Mesenteric fat pad (tissue), 1 donor: Measurements from ENCODE around the gene DCTPP1. TPM values are rescaled to one million over a fixed set of nuclear protein-coding genes. Genes with fewer than 3 reads are reported as not detected.

Experiments
- DNase-seq: peaks from one replicate; pipeline ENCODE4 v3.0.0-alpha.2; 2020; ENCODE audit warnings: low spot score
- total RNA-seq: library from RNA; stranded (reverse); fragmentation: NEBNext Ultra II Directional; extraction: Animal tissue kit (Norgen Biotek cat#: 25700); gene quantifications from one replicate; pipeline ENCODE4 v1.2.1, GENCODE V29; 2021
- donor health status: DM: yes; HTN: yes; CAD: no.

Gene DCTPP1
- total RNA-seq, 1 donor from 2014 or later = 26.8 TPM

DNA sequence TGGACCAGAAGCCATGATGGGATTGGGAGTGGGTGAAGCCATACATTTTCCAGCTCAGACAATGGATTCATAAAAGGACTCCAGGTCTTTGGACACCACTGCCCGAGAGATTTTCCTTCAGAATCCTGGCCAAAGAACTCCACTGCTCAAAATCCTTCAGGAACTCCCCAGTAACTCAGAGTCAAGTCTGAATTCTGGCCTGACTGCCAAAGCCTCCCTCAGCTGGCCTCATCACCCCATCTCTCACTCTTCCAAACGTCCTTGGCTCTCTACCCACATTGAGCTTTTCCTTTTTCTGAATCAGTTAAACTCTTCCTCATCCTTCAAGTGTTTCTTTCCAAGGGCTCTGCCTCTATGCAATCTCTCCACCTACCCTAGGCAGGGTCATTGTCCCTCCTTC is 46.3 kb downstream of the DCTPP1 start:
- DNase-seq = no peak

- DNase-seq = no peak
Measured at GRCh38 chr16:30382111-30382881, 47.5 kb downstream of the DCTPP1 start, which contains the start of gene SEPTIN1. SEPTIN1 (minus strand) TSS chr16:30382561; CDS start chr16:30382542, 19 bp downstream.

- no peak for DNase-seq
Measured at GRCh38 chr16:30381291-30382041, 48.4 kb downstream of the DCTPP1 start.

DNA sequence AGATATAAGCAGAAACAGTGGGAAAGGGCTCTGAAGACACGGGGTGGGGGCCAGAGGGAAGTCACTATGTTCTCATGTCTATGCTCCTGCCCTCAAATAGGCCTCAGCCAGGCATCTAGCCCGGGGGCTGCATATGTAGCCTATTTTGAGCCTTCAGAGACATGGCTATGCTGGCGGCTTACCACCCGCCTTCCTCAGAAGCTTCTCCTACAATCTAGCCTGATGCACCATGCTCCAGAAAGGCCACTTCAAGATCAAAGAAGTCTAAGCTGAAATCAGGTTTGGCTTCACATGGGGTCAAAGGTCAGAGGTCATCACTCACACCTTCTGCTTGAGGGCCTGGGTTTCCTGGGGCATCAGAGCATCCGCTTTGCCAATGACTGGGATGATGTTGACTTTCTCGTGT is 49.0 kb downstream of the DCTPP1 start:
- no peak for DNase-seq

DNA sequence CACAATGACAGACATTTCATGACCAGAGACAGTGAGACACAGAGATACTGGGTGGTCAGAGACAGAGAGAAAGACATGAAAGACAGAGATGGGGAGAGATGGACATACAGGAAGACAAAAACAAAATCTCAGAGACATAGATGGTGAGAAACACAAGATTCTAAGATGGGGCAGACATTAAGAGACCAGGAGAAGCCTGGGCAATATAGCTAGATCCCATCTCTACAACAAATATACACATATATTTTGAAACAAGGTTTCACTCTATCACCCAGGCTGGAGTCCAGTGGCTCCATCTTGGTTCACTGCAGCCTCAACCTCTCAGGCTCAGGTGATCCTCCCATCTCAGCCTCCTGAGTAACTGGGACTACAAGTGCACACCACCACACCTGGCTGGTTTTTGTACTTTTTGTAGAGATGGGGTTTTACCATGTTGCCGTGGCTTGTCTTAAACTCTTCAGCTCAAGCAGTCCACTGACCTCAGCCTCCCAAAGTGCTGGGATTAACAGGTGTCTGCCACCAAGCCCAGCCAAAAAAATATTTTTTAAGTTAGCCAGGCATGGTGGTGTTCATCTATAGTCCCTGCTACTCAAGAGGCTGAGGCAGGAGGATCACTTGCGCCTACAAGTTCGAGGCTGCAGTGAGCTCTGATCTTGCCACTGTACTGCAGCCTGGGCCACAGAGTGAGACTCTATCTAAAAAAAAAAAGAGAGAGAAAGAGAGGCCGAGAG is 49.6 kb downstream of the DCTPP1 start:
- DNase-seq = no peak

GRCh38 chr16:30379158-30379783 is 50.6 kb downstream of the DCTPP1 start:
- DNase-seq = no peak

- peak; percentile 100 for DNase-seq
Measured at GRCh38 chr16:30378236-30379157, 51.3 kb downstream of the DCTPP1 start.

GRCh38 chr16:30377812-30378235 is 52.0 kb downstream of the DCTPP1 start:
- peak; percentile 96 for DNase-seq

DNA sequence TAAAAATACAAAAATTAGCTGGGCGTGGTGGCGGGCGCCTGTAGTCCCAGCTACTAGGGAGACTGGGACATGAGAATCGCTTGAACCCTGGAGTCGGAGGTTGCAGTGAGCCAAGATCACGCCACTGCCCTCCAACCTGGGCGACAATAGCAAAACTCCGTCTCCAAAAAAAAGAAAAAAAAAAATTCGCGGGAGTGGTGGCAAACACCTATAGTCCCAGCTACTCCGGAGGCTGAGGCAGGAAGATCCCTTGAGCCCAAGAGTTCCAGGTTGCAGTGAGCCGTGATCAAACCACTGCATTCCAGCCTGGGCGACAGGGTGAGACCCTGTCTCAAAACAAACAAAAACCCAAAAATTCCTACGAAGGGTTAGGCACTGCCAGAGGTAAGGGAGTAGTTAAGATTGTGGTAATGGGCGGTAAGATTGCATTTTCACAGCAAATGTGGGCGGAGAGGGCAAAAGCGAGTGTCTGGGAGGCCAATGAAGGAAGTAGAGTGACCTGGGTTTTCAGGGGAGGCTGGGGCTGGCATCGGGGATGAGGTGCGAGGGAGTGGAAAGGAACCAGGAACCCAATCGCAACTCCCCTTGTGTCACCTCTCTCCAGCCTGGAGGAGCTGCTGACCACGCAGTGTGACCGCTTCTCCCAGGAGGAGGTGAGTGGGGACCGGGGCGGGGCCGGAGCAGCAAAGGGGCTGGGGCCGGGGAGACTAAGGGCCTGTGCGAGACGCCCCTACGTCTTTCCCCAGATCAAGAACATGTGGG is 52.6 kb downstream of the DCTPP1 start:
- no peak for DNase-seq

DNA sequence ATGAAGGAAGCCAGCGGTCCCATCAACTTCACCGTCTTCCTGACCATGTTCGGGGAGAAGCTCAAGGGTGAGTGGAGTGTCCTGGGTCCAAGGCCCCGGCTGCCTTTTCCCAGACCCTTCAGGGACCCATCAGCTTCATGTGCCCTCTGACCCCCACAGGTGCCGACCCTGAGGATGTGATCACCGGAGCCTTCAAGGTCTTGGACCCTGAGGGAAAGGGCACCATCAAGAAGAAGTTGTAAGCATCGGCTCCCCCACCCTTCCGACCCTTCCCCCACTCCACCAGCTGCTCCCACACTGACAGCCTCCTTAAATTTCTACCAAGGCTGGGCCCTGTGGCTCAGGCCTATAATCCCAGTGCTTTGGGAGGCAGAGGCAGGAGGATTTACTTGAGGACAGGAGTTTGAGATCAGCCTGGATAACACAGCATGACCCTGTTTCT is 53.3 kb downstream of the DCTPP1 start:
- DNase-seq = no peak

- no peak for DNase-seq
Measured at GRCh38 chr16:30375864-30376263, 54.0 kb downstream of the DCTPP1 start.

DNA sequence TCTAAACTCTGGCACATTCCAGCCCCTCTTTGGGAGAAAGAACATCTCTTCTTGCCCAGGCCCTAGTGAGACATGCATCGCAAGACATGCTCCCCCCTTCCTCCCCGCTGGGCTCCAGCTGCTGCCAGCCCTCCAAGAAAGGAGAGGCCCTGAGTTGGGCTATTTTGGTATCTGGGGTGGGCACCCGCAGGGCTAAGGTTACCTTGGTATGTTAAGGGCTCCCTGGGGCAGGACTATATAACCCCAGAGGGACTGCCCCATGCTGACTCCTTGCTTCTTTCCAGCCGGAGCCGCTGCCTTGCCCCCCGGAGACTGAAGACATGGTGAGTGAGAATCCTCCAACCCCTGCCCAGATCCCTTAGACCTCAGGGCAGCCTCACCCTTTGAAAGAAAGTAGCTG is 55.3 kb downstream of the DCTPP1 start, which contains the start of gene MYL11:
TSS of gene MYL11 (plus strand) at position 265 of the 400 bp plus-strand sequence. CDS start at position 321, 56 bp downstream.
- no peak for DNase-seq

Other genes with a start within 250 kb of the DCTPP1 start
- 56.2 TPM for gene CORO1A, start 246.4 kb downstream of the DCTPP1 start, total RNA-seq
- gene BOLA2B, start 236.4 kb downstream of the DCTPP1 start, total RNA-seq = 94.9 TPM
- 25.2 TPM for gene SLX1A, start 236.2 kb downstream of the DCTPP1 start, total RNA-seq
- gene SULT1A3, start 230.8 kb downstream of the DCTPP1 start, total RNA-seq = 9.4 TPM
- 25.7 TPM for gene NPIPB13, start 181.6 kb downstream of the DCTPP1 start, total RNA-seq
- gene CD2BP2, start 74.7 kb downstream of the DCTPP1 start, total RNA-seq = 57.4 TPM
- 42.1 TPM for gene TBC1D10B, start 59.5 kb downstream of the DCTPP1 start, total RNA-seq
- gene MYL11, start 55.2 kb downstream of the DCTPP1 start, total RNA-seq = not detected
- 2.3 TPM for gene SEPTIN1, start 47.5 kb downstream of the DCTPP1 start, total RNA-seq
- 5.3 TPM for gene ZNF48, start 34.6 kb downstream of the DCTPP1 start, total RNA-seq
- gene ZNF771, start 22.4 kb downstream of the DCTPP1 start, total RNA-seq = 6.3 TPM
- gene SEPHS2, start 15.8 kb upstream of the DCTPP1 start, total RNA-seq = 48.4 TPM
- 6.8 TPM for gene ITGAL, start 42.7 kb upstream of the DCTPP1 start, total RNA-seq
- 24.8 TPM for gene ZNF768, start 96.5 kb upstream of the DCTPP1 start, total RNA-seq
- gene ZNF747, start 104.8 kb upstream of the DCTPP1 start, total RNA-seq = 9.6 TPM
- 5.9 TPM for gene ZNF764, start 128.3 kb upstream of the DCTPP1 start, total RNA-seq
- gene ZNF688, start 141.7 kb upstream of the DCTPP1 start, total RNA-seq = 12.1 TPM
- 10.1 TPM for gene ZNF785, start 155.7 kb upstream of the DCTPP1 start, total RNA-seq
- 5.9 TPM for gene ZNF689, start 180.4 kb upstream of the DCTPP1 start, total RNA-seq
- 36.9 TPM for gene PRR14, start 220.9 kb upstream of the DCTPP1 start, total RNA-seq
- gene FBRS, start 228.4 kb upstream of the DCTPP1 start, total RNA-seq = 46.2 TPM